Neural cell (in vitro differentiated cells): ENCODE measurements around the gene SPATS2. TPM values are rescaled to one million over a fixed set of nuclear protein-coding genes. Genes with fewer than 3 reads are reported as not detected.

Experiments
- H2AFZ ChIP-seq: fragments of 200-600, 300-800 bp; sonication (generic), shearing (Covaris generic); 2 replicates; pipeline ENCODE4 v1.6.0; 2014; ENCODE audit warnings: low read depth, mild to moderate bottlenecking, antibody characterized with exemption, low read length, moderate library complexity
- H3F3A ChIP-seq: fragments of 200-600 bp; shearing (Covaris generic); 2 replicates; pipeline ENCODE4 v1.6.1; 2016; ENCODE audit warnings: mild to moderate bottlenecking, moderate library complexity, mixed read lengths, antibody characterized with exemption, low read length; ENCODE audit not compliant: insufficient read depth, poor library complexity, severe bottlenecking
- H3K27ac ChIP-seq: fragments of 200-600, 300-800 bp; sonication (generic), shearing (Covaris generic); 2 replicates; pipeline ENCODE4 v1.5.1; 2014; ENCODE audit warnings: mild to moderate bottlenecking, low read length, moderate library complexity
- H3K27me3 ChIP-seq: fragments of 300-800, 200-600 bp; sonication (generic), shearing (Covaris generic); 2 replicates; pipeline ENCODE4 v1.6.0; 2014; ENCODE audit warnings: mild to moderate bottlenecking, low read depth, low read length, moderate library complexity; ENCODE audit not compliant: insufficient read depth
- H3K36me3 ChIP-seq: fragments of 300-800, 200-600 bp; sonication (generic), shearing (Covaris generic); 2 replicates; pipeline ENCODE4 v1.5.1; 2014; ENCODE audit warnings: mild to moderate bottlenecking, antibody characterized with exemption, low read length, moderate library complexity; ENCODE audit not compliant: insufficient read depth
- H3K4me2 ChIP-seq: fragments of 300-800, 200-600 bp; sonication (generic), shearing (Covaris generic); 2 replicates; pipeline ENCODE4 v1.6.0; 2014; ENCODE audit warnings: mild to moderate bottlenecking, low read length
- H3K4me3 ChIP-seq: fragments of 300-800, 200-600 bp; sonication (generic), shearing (Covaris generic); 2 replicates; pipeline ENCODE4 v1.5.1; 2014; ENCODE audit warnings: mild to moderate bottlenecking, low read length, moderate library complexity
- H3K79me2 ChIP-seq: fragments of 200-600 bp; shearing (Covaris generic); replicated peaks from 2 replicates; pipeline ENCODE4 v1.6.0; 2014; ENCODE audit warnings: mild to moderate bottlenecking, low read length, moderate library complexity; ENCODE audit not compliant: insufficient read depth
- H3K9ac ChIP-seq: fragments of 300-800, 200-600 bp; sonication (generic), shearing (Covaris generic); 2 replicates; pipeline ENCODE4 v1.6.1; 2016; ENCODE audit warnings: mild to moderate bottlenecking, low read length, mixed read lengths
- H3K9me2 ChIP-seq: fragments of 200-600 bp; shearing (Covaris generic); 2 replicates; pipeline ENCODE4 v1.6.1; 2016; ENCODE audit warnings: mild to moderate bottlenecking, low read length, mixed read lengths; ENCODE audit not compliant: insufficient read depth
- H3K9me3 ChIP-seq: fragments of 200-600, 300-800 bp; sonication (generic), shearing (Covaris generic); 2 replicates; pipeline ENCODE4 v1.6.1; 2016; ENCODE audit warnings: mild to moderate bottlenecking, mixed run types, low read length, moderate library complexity, mixed read lengths
- H4K20me1 ChIP-seq: fragments of 200-600 bp; shearing (Covaris generic); 2 replicates; pipeline ENCODE4 v1.6.1; 2016; ENCODE audit warnings: mild to moderate bottlenecking, mixed run types; ENCODE audit not compliant: insufficient read depth
- CTCF ChIP-seq: fragments of 450-650 bp; IDR thresholded peaks from 2 replicates; pipeline ENCODE4 v1.5.1; 2014; ENCODE audit warnings: antibody characterized with exemption, mild to moderate bottlenecking, moderate library complexity; ENCODE audit not compliant: poor library complexity, severe bottlenecking
- EP300 ChIP-seq: fragments of 450-650 bp; conservative IDR thresholded peaks from 2 replicates; pipeline ENCODE4 v1.6.1; 2014; ENCODE audit warnings: antibody characterized with exemption, mild to moderate bottlenecking, moderate library complexity; ENCODE audit not compliant: poor library complexity, severe bottlenecking
- EZH2 ChIP-seq: fragments of 200-600, 300-800 bp; shearing (Covaris generic), sonication (generic); IDR thresholded peaks from 2 replicates; pipeline ENCODE4 v1.6.1; 2014; ENCODE audit warnings: antibody characterized with exemption, low read length, borderline replicate concordance, mild to moderate bottlenecking; ENCODE audit not compliant: insufficient read depth, poor library complexity, severe bottlenecking
- MXI1 ChIP-seq: fragments of 450-650 bp; conservative IDR thresholded peaks from 2 replicates; pipeline ENCODE4 v1.6.1; 2014; ENCODE audit warnings: antibody characterized with exemption, mild to moderate bottlenecking; ENCODE audit not compliant: poor library complexity, severe bottlenecking
- POLR2AphosphoS5 ChIP-seq: IDR thresholded peaks from 2 replicates; pipeline ENCODE4 v1.6.1; 2012
- RAD21 ChIP-seq: fragments of 450-650 bp; conservative IDR thresholded peaks from 2 replicates; pipeline ENCODE4 v1.6.1; 2014; ENCODE audit warnings: antibody characterized with exemption, mild to moderate bottlenecking, moderate library complexity
- REST ChIP-seq: IDR thresholded peaks from 2 replicates; pipeline ENCODE4 v1.6.1; 2012; ENCODE audit warnings: borderline replicate concordance
- SMC3 ChIP-seq: fragments of 450-650 bp; conservative IDR thresholded peaks from 2 replicates; pipeline ENCODE4 v1.6.1; 2014; ENCODE audit warnings: antibody characterized with exemption, mild to moderate bottlenecking, moderate library complexity; ENCODE audit not compliant: poor library complexity
- TAF1 ChIP-seq: IDR thresholded peaks from 2 replicates; pipeline ENCODE4 v1.6.1; 2012; ENCODE audit warnings: low read depth
- polyA plus RNA-seq: library from polyadenylated mRNA; depleted of rRNA; stranded (reverse); fragments of >200 nt; gene quantifications from 2 replicates; pipeline ENCODE4 v1.2.3, GENCODE V29; 2014

The SPATS2 gene
- polyA plus RNA-seq, 1 donor from 2014 or later = 58.4 TPM

GRCh38 chr12:49462083-49462744, 95.0 kb downstream of the SPATS2 start:
- Histone ChIP-seq H3K79me2 (no peaks in the 10 kb centered on the region), H3K4me3 (no peak overlapping the region), H3K4me2 (no peak overlapping the region), H3K9me2 (no peaks in the 10 kb centered on the region), H2AFZ (no peak overlapping the region), H3K27me3 (no peaks in the 10 kb centered on the region), H3K27ac (no peak overlapping the region), H3K9me3 (no peaks in the 10 kb centered on the region), H4K20me1 (no peaks in the 10 kb centered on the region), H3K36me3 (no peaks in the 10 kb centered on the region), H3F3A (no peaks in the 10 kb centered on the region), H3K9ac (no peak overlapping the region)
- TF ChIP-seq SMC3 (no peak), EZH2 (no peak), TAF1 (no peak), REST (no peak), RAD21 (no peak), CTCF (no peak), MXI1 (no peak), EP300 (no peak), POLR2AphosphoS5 (no peak)

- Histone ChIP-seq H3K4me3 (no peak overlapping the region), H3K4me2 (no peak overlapping the region), H3K36me3 (no peaks in the 10 kb centered on the region), H3F3A (no peaks in the 10 kb centered on the region), H3K27me3 (no peaks in the 10 kb centered on the region), H4K20me1 (no peaks in the 10 kb centered on the region), H3K27ac (no peak overlapping the region), H2AFZ (no peak overlapping the region), H3K9me2 (no peaks in the 10 kb centered on the region), H3K79me2 (no peaks in the 10 kb centered on the region), H3K9ac (no peak overlapping the region), H3K9me3 (no peaks in the 10 kb centered on the region)
- TF ChIP-seq CTCF (no peak), MXI1 (no peak), POLR2AphosphoS5 (no peak), TAF1 (no peak), EP300 (no peak), RAD21 (no peak), REST (no peak), EZH2 (no peak), SMC3 (no peak)
Measured at GRCh38 chr12:49465132-49465531, 97.9 kb downstream of the SPATS2 start.
